Activated CD4-positive, alpha-beta memory T cell treated with anti-CD3 and anti-CD28 coated beads, Interleukin-2, amount 10 ng/mL, durations not matched to agents 7 days and 5 days (primary cell): ENCODE measurements around the gene GFOD2. TPM values are rescaled to one million over a fixed set of nuclear protein-coding genes. Genes with fewer than 3 reads are reported as not detected.

Experiments used
- CTCF ChIA-PET: fragments of 350-600 bp; sonication (Branson Sonifier 250); formaldehyde crosslinking; loops from one replicate; lab custom pipeline; 2021; ENCODE audit warnings: antibody characterized with exemption, inconsistent platforms; lab: Charles Lee
- POLR2A ChIA-PET: fragments of 350-600 bp; sonication (Branson Sonifier 250); formaldehyde crosslinking; loops from one replicate; lab custom pipeline; 2021; ENCODE audit warnings: antibody characterized with exemption; lab: Charles Lee
- DNase-seq: peaks from one replicate; pipeline ENCODE4 v3.0.0-alpha.2; 2020
- H3K27ac Mint-ChIP-seq: one replicate; pipeline ENCODE4 v1.8.0; 2021; ENCODE audit warnings: mild to moderate bottlenecking, mixed read lengths
- H3K27me3 Mint-ChIP-seq: one replicate; pipeline ENCODE4 v1.8.0; 2021; ENCODE audit warnings: mixed read lengths
- H3K36me3 Mint-ChIP-seq: one replicate; pipeline ENCODE4 v1.8.0; 2021; ENCODE audit warnings: low read depth, mixed read lengths
- H3K4me1 Mint-ChIP-seq: one replicate; pipeline ENCODE4 v1.8.0; 2021; ENCODE audit warnings: mixed read lengths
- H3K4me3 Mint-ChIP-seq: one replicate; pipeline ENCODE4 v1.8.0; 2021; ENCODE audit warnings: mild to moderate bottlenecking, mixed read lengths
- H3K9me3 Mint-ChIP-seq: one replicate; pipeline ENCODE4 v1.8.0; 2021; ENCODE audit warnings: mixed read lengths
- total RNA-seq, 2 experiments: library from RNA; stranded (reverse); gene quantifications; one replicate each; pipeline ENCODE4 v1.2.3, GENCODE V29; 2021

The GFOD2 gene
- total RNA-seq, 2 experiments from 2014 or later = 13.0 to 14.9 TPM

- Mint-ChIP-seq H3K27me3 (no peaks in the 10 kb centered on the region), H3K27ac (no peak overlapping the region), H3K4me3 (no peak overlapping the region), H3K4me1 (peaks cover 9% of the 10 kb centered on the region), H3K9me3 (no peaks in the 10 kb centered on the region), H3K36me3 (no peaks in the 10 kb centered on the region)
- no peak for DNase-seq
- CTCF ChIA-PET = no interaction called here
- POLR2A ChIA-PET = no interaction called here
Observed at GRCh38 chr16:67710607-67711006, 8.5 kb downstream of the GFOD2 start.

GRCh38 chr16:67709050-67709449 lies 10.1 kb downstream of the GFOD2 start:
- no peak overlapping the region for H3K27ac Mint-ChIP-seq
- H3K27me3 Mint-ChIP-seq = no peaks in the 10 kb centered on the region
- H3K36me3 Mint-ChIP-seq = no peaks in the 10 kb centered on the region
- peaks cover 19% of the 10 kb centered on the region for H3K4me1 Mint-ChIP-seq
- no peak overlapping the region for H3K4me3 Mint-ChIP-seq
- DNase-seq = no peak
- POLR2A ChIA-PET = interaction anchor here (1.8 kb wide), 1 partner anchor 10 kb away, joined by 5 read pairs; the partner anchor contains the start of gene GFOD2
- no peaks in the 10 kb centered on the region for H3K9me3 Mint-ChIP-seq
- CTCF ChIA-PET = interaction anchor here (0.9 to 1.6 kb wide), 2 partner anchors 8 to 37 kb away, joined by 3 read pairs; no protein-coding TSS in a partner anchor

GRCh38 chr16:67708368-67708771 lies 10.7 kb downstream of the GFOD2 start:
- no peaks in the 10 kb centered on the region for H3K27me3 Mint-ChIP-seq
- H3K27ac Mint-ChIP-seq = no peak overlapping the region
- no peaks in the 10 kb centered on the region for H3K9me3 Mint-ChIP-seq
- no peaks in the 10 kb centered on the region for H3K36me3 Mint-ChIP-seq
- no peak for DNase-seq
- ChIA-PET POLR2A (interaction anchor here (1.8 kb wide), 1 partner anchor 11 kb away, joined by 5 read pairs; the partner anchor contains the start of gene GFOD2), CTCF (interaction anchor here (1.6 kb wide), 1 partner anchor 8 kb away, joined by 3 read pairs; no protein-coding TSS in a partner anchor)
- no peak overlapping the region for H3K4me3 Mint-ChIP-seq
- peaks cover 23% of the 10 kb centered on the region for H3K4me1 Mint-ChIP-seq

GRCh38 chr16:67707790-67708189 lies 11.3 kb downstream of the GFOD2 start:
- no peaks in the 10 kb centered on the region for H3K9me3 Mint-ChIP-seq
- ChIA-PET CTCF (no interaction called here), POLR2A (no interaction called here)
- H3K27ac Mint-ChIP-seq = no peak overlapping the region
- H3K27me3 Mint-ChIP-seq = no peaks in the 10 kb centered on the region
- H3K4me1 Mint-ChIP-seq = peaks cover 28% of the 10 kb centered on the region
- no peak for DNase-seq
- no peak overlapping the region for H3K4me3 Mint-ChIP-seq
- no peaks in the 10 kb centered on the region for H3K36me3 Mint-ChIP-seq

GRCh38 chr16:67707210-67707609 lies 11.9 kb downstream of the GFOD2 start:
- Mint-ChIP-seq H3K4me3 (no peak overlapping the region), H3K27ac (no peak overlapping the region), H3K36me3 (no peaks in the 10 kb centered on the region), H3K27me3 (no peaks in the 10 kb centered on the region), H3K9me3 (no peaks in the 10 kb centered on the region), H3K4me1 (peaks cover 31% of the 10 kb centered on the region)
- ChIA-PET CTCF (interaction anchor here (1.4 kb wide), 1 partner anchor 160 kb away, joined by 8 read pairs; no protein-coding TSS in a partner anchor), POLR2A (no interaction called here)
- no peak for DNase-seq

- ChIA-PET POLR2A (no interaction called here), CTCF (interaction anchor here (1.0 to 1.2 kb wide), 2 partner anchors 16 to 183 kb away, joined by 3 read pairs; no protein-coding TSS in a partner anchor)
- Mint-ChIP-seq H3K4me3 (no peak overlapping the region), H3K27me3 (no peaks in the 10 kb centered on the region), H3K36me3 (no peaks in the 10 kb centered on the region), H3K27ac (peak overlapping the region; percentile 77), H3K4me1 (peaks cover 25% of the 10 kb centered on the region), H3K9me3 (no peaks in the 10 kb centered on the region)
- no peak for DNase-seq
Observed at GRCh38 chr16:67704110-67704509, 15.0 kb downstream of the GFOD2 start.

- peak; percentile 33 for DNase-seq
- peaks cover 1% of the 10 kb centered on the region for H3K9me3 Mint-ChIP-seq
- peak overlapping the region; percentile 77 for H3K27ac Mint-ChIP-seq
- H3K4me1 Mint-ChIP-seq = peaks cover 25% of the 10 kb centered on the region
- H3K36me3 Mint-ChIP-seq = peaks cover 3% of the 10 kb centered on the region
- ChIA-PET POLR2A (no interaction called here), CTCF (interaction anchor here (1.0 kb wide), 1 partner anchor 16 kb away, joined by 3 read pairs; no protein-coding TSS in a partner anchor)
- H3K4me3 Mint-ChIP-seq = no peak overlapping the region
- H3K27me3 Mint-ChIP-seq = no peaks in the 10 kb centered on the region
Observed at GRCh38 chr16:67703626-67704025, 15.5 kb downstream of the GFOD2 start.

GRCh38 chr16:67702130-67702529 lies 17.0 kb downstream of the GFOD2 start:
- H3K4me1 Mint-ChIP-seq = peaks cover 25% of the 10 kb centered on the region
- H3K27me3 Mint-ChIP-seq = no peaks in the 10 kb centered on the region
- peaks cover 2% of the 10 kb centered on the region for H3K9me3 Mint-ChIP-seq
- no peak overlapping the region for H3K4me3 Mint-ChIP-seq
- CTCF ChIA-PET = interaction anchor here (0.6 to 0.7 kb wide), 2 partner anchors 113 to 148 kb away, joined by 3 to 8 read pairs; no protein-coding TSS in a partner anchor
- no peak for DNase-seq
- peaks cover 14% of the 10 kb centered on the region for H3K36me3 Mint-ChIP-seq
- H3K27ac Mint-ChIP-seq = no peak overlapping the region
- POLR2A ChIA-PET = no interaction called here

- CTCF ChIA-PET = interaction anchor here (0.6 to 1.3 kb wide), 3 partner anchors 7 to 114 kb away, joined by 3 to 8 read pairs (median 4); no protein-coding TSS in a partner anchor
- Mint-ChIP-seq H3K27ac (no peak overlapping the region), H3K4me1 (peaks cover 29% of the 10 kb centered on the region), H3K36me3 (peaks cover 14% of the 10 kb centered on the region), H3K4me3 (no peak overlapping the region), H3K9me3 (peaks cover 2% of the 10 kb centered on the region), H3K27me3 (no peaks in the 10 kb centered on the region)
- POLR2A ChIA-PET = interaction anchor here (1.1 kb wide), 1 partner anchor 18 kb away, joined by 3 read pairs; no protein-coding TSS in a partner anchor
- DNase-seq = no peak
Observed at GRCh38 chr16:67701420-67701819, 17.7 kb downstream of the GFOD2 start.

GRCh38 chr16:67699265-67699664 lies 19.9 kb downstream of the GFOD2 start:
- H3K4me3 Mint-ChIP-seq = no peak overlapping the region
- ChIA-PET CTCF (no interaction called here), POLR2A (no interaction called here)
- H3K9me3 Mint-ChIP-seq = peaks cover 2% of the 10 kb centered on the region
- H3K27me3 Mint-ChIP-seq = no peaks in the 10 kb centered on the region
- no peak for DNase-seq
- H3K27ac Mint-ChIP-seq = no peak overlapping the region
- peaks cover 21% of the 10 kb centered on the region for H3K4me1 Mint-ChIP-seq
- H3K36me3 Mint-ChIP-seq = peaks cover 14% of the 10 kb centered on the region

- Mint-ChIP-seq H3K27me3 (no peaks in the 10 kb centered on the region), H3K4me3 (no peak overlapping the region), H3K27ac (no peak overlapping the region), H3K36me3 (peaks cover 14% of the 10 kb centered on the region), H3K9me3 (peaks cover 2% of the 10 kb centered on the region), H3K4me1 (peaks cover 5% of the 10 kb centered on the region)
- ChIA-PET POLR2A (interaction anchor here (1.7 kb wide), 1 partner anchor 21 kb away, joined by 4 read pairs; the partner anchor contains the start of gene GFOD2), CTCF (no interaction called here)
- no peak for DNase-seq
Observed at GRCh38 chr16:67697422-67698185, 21.5 kb downstream of the GFOD2 start.

- POLR2A ChIA-PET = no interaction called here
- Mint-ChIP-seq H3K4me3 (no peak overlapping the region), H3K4me1 (peaks cover 5% of the 10 kb centered on the region), H3K27ac (no peak overlapping the region), H3K36me3 (peaks cover 14% of the 10 kb centered on the region), H3K27me3 (no peaks in the 10 kb centered on the region), H3K9me3 (peaks cover 2% of the 10 kb centered on the region)
- DNase-seq = no peak
- CTCF ChIA-PET = interaction anchor here (1.0 to 1.2 kb wide), 2 partner anchors 22 to 27 kb away, joined by 3 to 5 read pairs; no protein-coding TSS in a partner anchor
Observed at GRCh38 chr16:67694611-67695010, 24.5 kb downstream of the GFOD2 start.
